Common myeloid progenitor, CD34-positive (primary cell): Measurements from ENCODE around the gene POLA2.
A peak's percentile ranks its signal among the peaks of the same experiment; 100 is the strongest.

ENCODE experiments used
- CTCF ChIA-PET: fragments of 350-600 bp; sonication (Branson Sonifier 250); formaldehyde crosslinking; loops from one replicate; lab custom pipeline; 2021; ENCODE audit warnings: antibody characterized with exemption; lab: Charles Lee
- POLR2A ChIA-PET: fragments of 350-600 bp; sonication (Branson Sonifier 250); formaldehyde crosslinking; loops from one replicate; lab custom pipeline; 2021; ENCODE audit warnings: antibody characterized with exemption; lab: Charles Lee
- DNase-seq, 3 donors: peaks; one replicate each; pipeline versions ENCODE4 v3.0.0 to v3.0.0-alpha.2; 2013
- H3K27ac ChIP-seq, 2 experiments: 1 replicate in 1 of 2; 2 replicates in 1 of 2; pipeline ENCODE4 v1.7.0; 2013; ENCODE audit warnings: inconsistent platforms in 2 of 2, low read length in 2 of 2, mild to moderate bottlenecking in 2 of 2, low read depth in 1 of 2, moderate library complexity in 1 of 2; ENCODE audit not compliant: severe bottlenecking in 2 of 2, insufficient read depth in 1 of 2, poor library complexity in 1 of 2
- H3K27me3 ChIP-seq, 5 experiments: replicated peaks in 2 of 5; 1 replicate in 3 of 5; 2 replicates in 2 of 5; pipeline versions ENCODE4 v1.6.1 to v1.7.0; 2013; ENCODE audit warnings: low read length in 4 of 5, mild to moderate bottlenecking in 2 of 5, moderate library complexity in 2 of 5, inconsistent platforms in 1 of 5; ENCODE audit not compliant: insufficient read depth in 5 of 5, control insufficient read depth in 4 of 5
- H3K36me3 ChIP-seq, 4 experiments: 1 replicate in 2 of 4; 2 replicates in 2 of 4; pipeline versions ENCODE4 v1.6.1 to v1.7.0; 2013; ENCODE audit warnings: low read length in 3 of 4, control low read depth in 1 of 4, mild to moderate bottlenecking in 1 of 4; ENCODE audit not compliant: control insufficient read depth in 4 of 4, insufficient read depth in 4 of 4
- H3K4me1 ChIP-seq, 4 experiments: 1 replicate in 3 of 4; 2 replicates in 1 of 4; pipeline versions ENCODE4 v1.6.1 to v1.7.1; 2013; ENCODE audit warnings: low read length in 3 of 4, mild to moderate bottlenecking in 3 of 4, control low read depth in 1 of 4, inconsistent platforms in 1 of 4, moderate library complexity in 1 of 4; ENCODE audit not compliant: control insufficient read depth in 4 of 4, insufficient read depth in 4 of 4; ENCODE audit errors: control extremely low read depth in 1 of 4
- H3K4me3 ChIP-seq, 7 experiments: 1 replicate in 4 of 7; 2 replicates in 3 of 7; pipeline versions ENCODE4 v1.5.1 to v1.7.0; 2013; ENCODE audit warnings: mild to moderate bottlenecking in 7 of 7, low read length in 6 of 7, moderate library complexity in 6 of 7, inconsistent platforms in 2 of 7, low read depth in 2 of 7, control low read depth in 1 of 7; ENCODE audit not compliant: insufficient read depth in 4 of 7, control insufficient read depth in 1 of 7; ENCODE audit errors: extremely low read depth in 1 of 7
- H3K9me3 ChIP-seq, 5 experiments: 1 replicate in 4 of 5; 2 replicates in 1 of 5; pipeline versions ENCODE4 v1.6.1 to v1.7.1; 2013; ENCODE audit warnings: low read length in 4 of 5, mild to moderate bottlenecking in 2 of 5, inconsistent platforms in 1 of 5, low read depth in 1 of 5, moderate library complexity in 1 of 5; ENCODE audit not compliant: control insufficient read depth in 4 of 5, insufficient read depth in 2 of 5; ENCODE audit errors: control extremely low read depth in 1 of 5
- WGBS: methylation state at CpG from one replicate; pipeline ENCODE4 v1.1.5; 2013; ENCODE audit not compliant: insufficient coverage; 5-methylcytosine and 5-hydroxymethylcytosine counted together

The POLA2 gene

GRCh38 chr11:65334696-65335295 lies 73.0 kb downstream of the POLA2 start:
- ChIA-PET POLR2A (interaction anchor here (1.5 to 2.9 kb wide), 2 partner anchors 21 to 172 kb away, joined by 5 to 10 read pairs; no protein-coding TSS in a partner anchor), CTCF (interaction anchor here (0.7 to 17.7 kb wide), 6 partner anchors 14 to 152 kb away, joined by 3 to 284 read pairs (median 32); partner anchors contain the start of genes CDC42EP2 and TIGD3)
- Histone ChIP-seq H3K27ac (peak overlapping the region in 1 of 2 experiments; percentile 87), H3K27me3 (no peaks in the 10 kb centered on the region), H3K4me3 (peak overlapping the region in 6 of 7 experiments; percentile 86 to 98 (median 94)), H3K36me3 (peaks cover 2 to 11% (median 9%) of the 10 kb centered on the region in 4 experiments), H3K9me3 (no peaks in the 10 kb centered on the region), H3K4me1 (peaks cover 11 to 16% (median 13%) of the 10 kb centered on the region in 4 experiments)
- no peak for DNase-seq
- 45% methylated on average over 5 of the region's 5 CpGs for WGBS

DNA sequence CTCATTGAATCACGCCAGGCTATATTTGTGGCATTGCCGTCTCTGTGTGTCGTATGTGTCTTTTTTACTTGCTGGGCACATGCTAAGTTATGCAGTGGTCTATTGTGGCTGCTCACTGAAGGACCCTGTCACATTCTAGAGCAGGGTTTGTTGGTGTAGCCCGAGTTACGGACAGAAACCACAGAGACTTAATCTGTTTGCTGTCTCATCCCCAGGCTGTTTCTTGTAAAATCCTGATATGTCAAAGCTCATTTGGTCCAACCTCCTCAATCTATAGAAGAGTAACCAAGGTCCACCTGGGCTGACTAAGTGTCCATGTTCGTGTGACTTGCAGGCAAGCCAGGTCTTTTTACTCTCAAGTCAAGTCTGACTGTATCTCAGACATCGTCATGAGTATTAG lies 76.9 kb downstream of the POLA2 start:
- DNase-seq: peak in 1 of 3 donors; percentile 24
- CTCF ChIA-PET: interaction anchor here (1.2 to 10.5 kb wide), 4 partner anchors 9 to 74 kb away, joined by 3 to 76 read pairs (median 18); partner anchors contain the start of gene TIGD3
- no peak overlapping the region for H3K27ac ChIP-seq
- peaks cover 9 to 15% (median 13%) of the 10 kb centered on the region in 4 experiments for H3K4me1 ChIP-seq
- POLR2A ChIA-PET: no interaction called here
- 86% methylated on average over 5 of the region's 7 CpGs for WGBS
- H3K27me3 ChIP-seq: no peaks in the 10 kb centered on the region
- H3K4me3 ChIP-seq: no peak overlapping the region
- no peaks in the 10 kb centered on the region for H3K9me3 ChIP-seq
- peaks cover 17 to 46% (median 41%) of the 10 kb centered on the region in 4 experiments for H3K36me3 ChIP-seq

- Histone ChIP-seq H3K36me3 (peaks cover 21 to 61% (median 55%) of the 10 kb centered on the region in 4 experiments), H3K4me1 (peaks cover under 1 to 5% (median 4%) of the 10 kb centered on the region in 4 experiments), H3K4me3 (no peak overlapping the region), H3K27me3 (no peaks in the 10 kb centered on the region), H3K27ac (peak overlapping the region in 1 of 2 experiments; percentile 47), H3K9me3 (no peaks in the 10 kb centered on the region)
- CTCF ChIA-PET: interaction anchor here (6.1 to 10.5 kb wide), 2 partner anchors 10 kb away, joined by 33 to 76 read pairs; partner anchors contain the start of gene TIGD3
- POLR2A ChIA-PET: no interaction called here
- DNase-seq: no peak
- WGBS: 96% methylated on average over 11 of the region's 11 CpGs
Observed at GRCh38 chr11:65340226-65340625, 78.5 kb downstream of the POLA2 start.

GRCh38 chr11:65341856-65342255 lies 80.1 kb downstream of the POLA2 start:
- no peak for DNase-seq
- Histone ChIP-seq H3K9me3 (no peaks in the 10 kb centered on the region), H3K4me1 (peaks cover 0 to 5% (median 0%) of the 10 kb centered on the region in 4 experiments), H3K27ac (no peak overlapping the region), H3K4me3 (no peak overlapping the region), H3K27me3 (no peaks in the 10 kb centered on the region), H3K36me3 (peaks cover 26 to 77% (median 69%) of the 10 kb centered on the region in 4 experiments)
- WGBS: 92% methylated on average over 2 of the region's 3 CpGs
- POLR2A ChIA-PET: interaction anchor here (0.7 kb wide), 1 partner anchor 166 kb away, joined by 7 read pairs; no protein-coding TSS in a partner anchor
- CTCF ChIA-PET: interaction anchor here (1.3 to 10.5 kb wide), 3 partner anchors 9 to 12 kb away, joined by 5 to 76 read pairs (median 33); partner anchors contain the start of genes DPF2 and TIGD3
